T follicular helper cell (primary cell): ENCODE results near the gene LMAN1.

Experiments used
- DNase-seq: peaks from one replicate; pipeline ENCODE4 v3.0.0-alpha.2; 2020; ENCODE audit warnings: low read depth

Gene LMAN1

GRCh38 chr18:59303656-59304195 lies 55.3 kb downstream of the LMAN1 start:
- DNase-seq = no peak

GRCh38 chr18:59303006-59303405 lies 56.1 kb downstream of the LMAN1 start:
- no peak for DNase-seq

- no peak for DNase-seq
These were observed 57.1 kb downstream of the LMAN1 start for GRCh38 chr18:59301929-59302328.

- DNase-seq = no peak
These were observed 58.3 kb downstream of the LMAN1 start for GRCh38 chr18:59300676-59301285.

GRCh38 chr18:59298871-59299270 lies 60.2 kb downstream of the LMAN1 start:
- DNase-seq = no peak

- DNase-seq = no peak
These were observed 65.7 kb downstream of the LMAN1 start for GRCh38 chr18:59293317-59293716.

GRCh38 chr18:59286341-59286740 lies 72.7 kb downstream of the LMAN1 start:
- DNase-seq = no peak

GRCh38 chr18:59282341-59282740 lies 76.7 kb downstream of the LMAN1 start:
- no peak for DNase-seq

- DNase-seq = no peak
These were observed 79.3 kb downstream of the LMAN1 start for GRCh38 chr18:59279722-59280121.

- DNase-seq = no peak
These were observed 79.9 kb downstream of the LMAN1 start for GRCh38 chr18:59279193-59279592.

- no peak for DNase-seq
These were observed 80.3 kb downstream of the LMAN1 start for GRCh38 chr18:59278793-59279192.
